CD4-positive, alpha-beta memory T cell (primary cell): ENCODE measurements around the gene TTC32. TPM values are rescaled to one million over a fixed set of nuclear protein-coding genes. Genes with fewer than 3 reads are reported as not detected.
A peak's percentile ranks its signal among the peaks of the same experiment; 100 is the strongest.

Experiments used
- CTCF ChIA-PET: fragments of 350-600 bp; sonication (Branson Sonifier 250); formaldehyde crosslinking; loops from one replicate; lab custom pipeline; 2021; ENCODE audit warnings: inconsistent platforms; ENCODE audit not compliant: partially characterized antibody; lab: Charles Lee
- POLR2A ChIA-PET: fragments of 350-600 bp; sonication (Branson Sonifier 250); formaldehyde crosslinking; loops from one replicate; lab custom pipeline; 2021; ENCODE audit not compliant: partially characterized antibody; lab: Charles Lee
- DNase-seq, 5 donors: peaks; one replicate each; pipeline versions ENCODE4 v3.0.0 to v3.0.0-alpha.2; 2020 to 2022; ENCODE audit warnings: mixed read lengths in 1 of 5
- H3K27ac ChIP-seq: one replicate; pipeline ENCODE4 v1.7.0; 2013; ENCODE audit warnings: low read depth, low read length
- H3K27me3 ChIP-seq: 2 replicates; pipeline ENCODE4 v1.7.0; 2013; ENCODE audit warnings: mild to moderate bottlenecking, low read length, moderate library complexity; ENCODE audit not compliant: insufficient read depth
- H3K36me3 ChIP-seq: 2 replicates; pipeline ENCODE4 v1.7.0; 2013; ENCODE audit warnings: mild to moderate bottlenecking, low read length, moderate library complexity; ENCODE audit not compliant: insufficient read depth
- H3K4me1 ChIP-seq: 2 replicates; pipeline ENCODE4 v1.7.0; 2013; ENCODE audit warnings: mild to moderate bottlenecking, low read length, moderate library complexity; ENCODE audit not compliant: insufficient read depth
- H3K4me3 ChIP-seq, 2 donors: one replicate each; pipeline ENCODE4 v1.7.0; 2013; ENCODE audit warnings: low read length in 2 of 2, mild to moderate bottlenecking in 1 of 2
- H3K9me3 ChIP-seq, 2 donors: one replicate each; pipeline ENCODE4 v1.7.0; 2013; ENCODE audit warnings: low read length in 2 of 2, control low read depth in 1 of 2; ENCODE audit not compliant: control insufficient read depth in 1 of 2
- H3K27ac Mint-ChIP-seq, 7 donors: one replicate each; pipeline ENCODE4 v1.8.0; 2020 to 2021; ENCODE audit warnings: mixed read lengths in 7 of 7, mild to moderate bottlenecking in 6 of 7, inconsistent platforms in 3 of 7, moderate library complexity in 3 of 7
- H3K27me3 Mint-ChIP-seq, 2 donors: one replicate each; pipeline ENCODE4 v1.8.0; 2020 to 2021; ENCODE audit warnings: mixed read lengths in 2 of 2
- H3K36me3 Mint-ChIP-seq, 2 donors: one replicate each; pipeline ENCODE4 v1.8.0; 2020 to 2021; ENCODE audit warnings: mixed read lengths in 2 of 2, inconsistent platforms in 1 of 2, mild to moderate bottlenecking in 1 of 2
- H3K4me1 Mint-ChIP-seq, 4 donors: one replicate each; pipeline ENCODE4 v1.8.0; 2020 to 2021; ENCODE audit warnings: mixed read lengths in 4 of 4, mild to moderate bottlenecking in 1 of 4
- H3K4me3 Mint-ChIP-seq, 8 donors: one replicate each; pipeline ENCODE4 v1.8.0; 2020 to 2021; ENCODE audit warnings: mixed read lengths in 8 of 8, mild to moderate bottlenecking in 7 of 8, moderate library complexity in 6 of 8, inconsistent platforms in 3 of 8
- H3K9me3 Mint-ChIP-seq, 8 donors: one replicate each; pipeline ENCODE4 v1.8.0; 2020 to 2021; ENCODE audit warnings: mixed read lengths in 8 of 8, mild to moderate bottlenecking in 5 of 8, inconsistent platforms in 3 of 8, moderate library complexity in 1 of 8
- intact Hi-C: fragments of 100-400 bp; cut with micrococcal nuclease; formaldehyde crosslinking; loops from one replicate; pipeline ENCODE4 v1.15.1; 2023
- polyA plus RNA-seq, 2 donors: library from polyadenylated mRNA; unstranded; fragments of 300-500 nt; fragmentation: Illumina TruSeq; gene quantifications; one replicate each; pipeline ENCODE4 v1.2.3, GENCODE V29; 2021
- total RNA-seq, 2 experiments: library from RNA; stranded (reverse); gene quantifications; one replicate each; pipeline ENCODE4 v1.2.3, GENCODE V29; 2021

The TTC32 gene
- total RNA-seq (10 to 100 TPM; 44.4 to 48.7 TPM), polyA plus RNA-seq (10 to 100 TPM; 24.3 to 34.2 TPM)

DNA sequence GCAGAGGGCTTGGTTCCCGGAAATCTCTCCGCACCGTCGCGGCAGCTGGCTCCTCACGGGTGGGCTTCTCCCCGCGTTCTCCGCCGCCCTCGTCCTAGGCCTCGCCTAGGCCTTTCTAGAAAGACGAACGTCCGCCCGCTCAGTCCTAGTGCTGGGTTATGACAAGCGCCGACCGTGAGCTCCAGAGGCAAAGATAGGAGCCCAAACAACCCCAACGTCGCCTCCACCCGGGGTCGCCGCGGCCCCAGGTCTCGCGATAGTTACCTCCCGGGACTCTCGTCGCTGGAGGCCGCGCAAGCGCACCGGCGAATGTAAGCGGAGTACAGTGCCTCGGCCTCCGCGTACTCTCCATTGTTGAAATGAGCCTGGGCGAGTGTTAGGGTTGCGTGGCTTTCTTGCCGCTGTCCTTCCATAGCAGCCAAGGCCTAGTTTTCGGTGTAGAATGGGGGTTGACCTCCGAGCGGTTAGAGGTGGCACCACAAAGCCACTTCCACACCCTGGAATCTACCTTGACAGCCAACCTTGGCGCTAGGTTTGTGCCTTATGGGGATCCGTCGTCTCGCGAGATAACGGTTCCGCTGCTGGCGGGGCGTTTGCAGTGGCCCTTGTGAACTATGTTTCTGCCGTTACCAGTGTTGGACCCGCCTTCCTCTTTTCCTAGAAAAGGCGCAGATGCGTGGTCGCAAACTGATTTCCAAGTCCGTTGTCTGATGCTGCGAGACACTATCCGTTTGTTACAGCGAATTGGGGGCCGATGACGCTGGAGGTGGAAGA is at the start of gene TTC32:
Gene TTC32, minus strand, starts transcription at position 542 of the 774 bp plus-strand sequence. Its CDS starts 129 bp downstream, at position 413.
- POLR2A ChIA-PET, result interaction anchor here (0.8 to 3.5 kb wide), 13 partner anchors 23 to 1342 kb away, joined by 3 to 34 read pairs (median 5); partner anchors contain the start of genes LAPTM4A, LDAH, RDH14 and RHOB
- no peaks in the 10 kb centered on the region for H3K27me3 Mint-ChIP-seq
- H3K27ac Mint-ChIP-seq, result peak within 1 kb of the TSS; percentile 87 to 100 (median 98)
- H3K27ac ChIP-seq, result peak within 1 kb of the TSS; percentile 92
- peaks cover 18 to 45% (median 29%) of the 10 kb centered on the region in 4 donors for H3K4me1 Mint-ChIP-seq
- H3K4me3 Mint-ChIP-seq, result peak within 1 kb of the TSS; percentile 92 to 99 (median 96)
- peaks cover 0 to 31% of the 10 kb centered on the region in 2 donors for H3K36me3 Mint-ChIP-seq
- H3K27me3 ChIP-seq, result no peaks in the 10 kb centered on the region
- H3K4me1 ChIP-seq, result peaks cover 37% of the 10 kb centered on the region
- H3K4me3 ChIP-seq, result peak within 1 kb of the TSS; percentile 59 to 63
- no peaks in the 10 kb centered on the region for H3K36me3 ChIP-seq
- intact Hi-C loops, result loop anchor here (1.0 to 2.0 kb wide), 7 partner anchors 33 to 1341 kb away; partner anchors contain the start of genes HS1BP3, LAPTM4A, RDH14 and WDR35
- DNase-seq, result peak; percentile 95 to 98 (median 97)
- peaks cover 0 to 6% (median 0%) of the 10 kb centered on the region in 8 donors for H3K9me3 Mint-ChIP-seq
- CTCF ChIA-PET, result no interaction called here
- no peaks in the 10 kb centered on the region for H3K9me3 ChIP-seq

DNA sequence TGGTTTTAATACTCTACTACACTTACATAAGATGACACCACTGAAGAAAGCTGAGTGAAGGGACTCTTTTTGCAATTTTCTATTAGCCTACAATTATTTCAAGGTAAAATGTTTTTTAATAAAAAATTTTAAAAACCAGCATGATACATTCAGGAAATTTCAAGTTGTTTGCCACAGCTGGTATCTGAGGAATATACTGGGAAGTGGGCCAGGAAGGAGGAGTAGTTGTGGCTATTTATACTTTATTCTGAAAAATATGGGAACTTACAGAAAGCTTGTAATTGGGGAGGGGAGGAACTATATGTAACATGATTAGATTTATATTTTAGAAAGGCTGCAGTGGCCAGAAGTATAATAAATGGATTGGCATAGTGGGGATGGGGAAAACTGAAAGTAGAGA is 47.3 kb upstream of the TTC32 start:
- Mint-ChIP-seq H3K9me3 (no peaks in the 10 kb centered on the region), H3K36me3 (peaks cover 17 to 28% of the 10 kb centered on the region in 2 donors), H3K27ac (no peak overlapping the region), H3K4me1 (no peaks in the 10 kb centered on the region), H3K4me3 (no peak overlapping the region), H3K27me3 (no peaks in the 10 kb centered on the region)
- Histone ChIP-seq H3K9me3 (no peaks in the 10 kb centered on the region), H3K36me3 (no peaks in the 10 kb centered on the region), H3K27me3 (no peaks in the 10 kb centered on the region), H3K4me1 (no peaks in the 10 kb centered on the region), H3K4me3 (no peak overlapping the region), H3K27ac (no peak overlapping the region)
- no peak for DNase-seq
- ChIA-PET POLR2A (no interaction called here), CTCF (no interaction called here)
- intact Hi-C loops, result no loop called here

DNA sequence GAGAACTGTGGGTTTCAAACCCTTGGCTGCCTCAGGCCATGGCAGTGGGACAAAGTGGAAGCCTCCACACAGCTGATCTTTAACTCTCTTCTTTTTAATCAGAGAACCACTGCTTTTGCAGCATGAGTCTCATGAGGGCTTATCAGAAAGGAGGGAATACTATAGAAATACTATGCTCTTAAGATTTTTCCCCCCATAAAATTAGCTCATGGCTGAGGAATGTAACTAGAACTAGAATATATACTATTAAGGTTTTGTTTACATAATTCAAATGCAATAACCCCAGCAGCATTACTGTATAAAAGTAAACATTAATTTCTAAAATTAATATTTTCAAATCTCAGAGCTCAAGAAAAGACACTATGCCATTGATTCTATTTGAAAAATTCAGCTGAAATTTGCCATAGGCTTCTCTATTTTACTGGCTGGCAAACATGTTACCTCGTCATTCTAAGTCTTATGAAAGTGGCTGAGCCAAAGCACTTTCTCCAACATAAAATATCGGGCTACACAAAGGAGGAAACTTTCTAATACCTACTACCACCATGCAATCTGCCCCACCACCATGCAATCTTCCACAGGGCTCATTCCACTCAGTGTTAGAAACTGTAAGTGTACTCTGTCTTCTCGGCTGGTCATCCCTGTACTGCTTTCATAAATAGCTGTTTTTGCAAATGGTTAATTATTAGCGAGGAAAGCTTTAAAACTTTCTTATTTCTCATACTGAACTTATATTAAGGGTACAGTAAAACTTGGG is 45.6 kb upstream of the TTC32 start:
- no peaks in the 10 kb centered on the region for H3K4me1 Mint-ChIP-seq
- H3K27me3 Mint-ChIP-seq, result no peaks in the 10 kb centered on the region
- ChIA-PET CTCF (interaction anchor here (1.1 to 1.2 kb wide), 2 partner anchors 9 to 32 kb away, joined by 3 to 11 read pairs; no protein-coding TSS in a partner anchor), POLR2A (no interaction called here)
- DNase-seq, result no peak
- Histone ChIP-seq H3K27me3 (no peaks in the 10 kb centered on the region), H3K9me3 (no peaks in the 10 kb centered on the region), H3K4me3 (no peak overlapping the region), H3K4me1 (no peaks in the 10 kb centered on the region), H3K36me3 (no peaks in the 10 kb centered on the region), H3K27ac (no peak overlapping the region)
- H3K27ac Mint-ChIP-seq, result no peak overlapping the region
- peaks cover 16 to 29% of the 10 kb centered on the region in 2 donors for H3K36me3 Mint-ChIP-seq
- no peaks in the 10 kb centered on the region for H3K9me3 Mint-ChIP-seq
- intact Hi-C loops, result no loop called here
- no peak overlapping the region for H3K4me3 Mint-ChIP-seq

DNA sequence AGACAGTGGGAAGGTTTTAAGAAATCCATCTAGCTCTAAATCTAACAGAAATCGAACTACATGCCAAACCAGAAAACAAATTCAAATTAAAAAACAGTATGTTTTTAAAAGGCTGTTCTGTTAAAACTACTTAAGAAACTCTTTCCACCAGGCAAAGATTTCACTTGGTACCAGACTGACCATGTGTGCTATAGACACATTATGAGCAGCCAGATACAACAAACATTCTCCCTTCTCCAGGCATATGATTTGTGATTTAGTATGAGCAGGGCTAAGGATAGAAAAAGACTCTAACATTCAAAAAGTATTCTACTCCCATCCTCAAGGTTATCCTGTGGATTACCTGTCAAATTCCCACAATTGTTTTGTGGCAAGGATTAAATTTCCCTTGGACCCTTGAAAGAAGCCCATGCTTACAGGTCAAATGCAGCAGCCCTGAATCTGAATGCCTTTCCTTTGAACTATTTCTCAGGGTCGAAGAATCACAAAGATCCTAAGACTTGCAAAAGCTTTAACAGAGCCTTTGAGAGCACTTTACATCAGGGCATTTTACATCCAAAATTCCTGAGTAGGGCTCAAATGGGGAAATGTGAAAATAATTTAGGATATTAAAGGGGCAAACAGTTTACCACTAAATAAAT is 42.5 kb upstream of the TTC32 start:
- H3K27me3 Mint-ChIP-seq, result no peaks in the 10 kb centered on the region
- POLR2A ChIA-PET, result no interaction called here
- no peak for DNase-seq
- Histone ChIP-seq H3K4me1 (no peaks in the 10 kb centered on the region), H3K9me3 (no peaks in the 10 kb centered on the region), H3K27ac (no peak overlapping the region), H3K27me3 (no peaks in the 10 kb centered on the region), H3K36me3 (no peaks in the 10 kb centered on the region), H3K4me3 (no peak overlapping the region)
- intact Hi-C loops, result no loop called here
- CTCF ChIA-PET, result no interaction called here
- H3K36me3 Mint-ChIP-seq, result peaks cover 17 to 30% of the 10 kb centered on the region in 2 donors
- H3K4me3 Mint-ChIP-seq, result no peak overlapping the region
- no peaks in the 10 kb centered on the region for H3K4me1 Mint-ChIP-seq
- H3K9me3 Mint-ChIP-seq, result no peaks in the 10 kb centered on the region
- H3K27ac Mint-ChIP-seq, result no peak overlapping the region

DNA sequence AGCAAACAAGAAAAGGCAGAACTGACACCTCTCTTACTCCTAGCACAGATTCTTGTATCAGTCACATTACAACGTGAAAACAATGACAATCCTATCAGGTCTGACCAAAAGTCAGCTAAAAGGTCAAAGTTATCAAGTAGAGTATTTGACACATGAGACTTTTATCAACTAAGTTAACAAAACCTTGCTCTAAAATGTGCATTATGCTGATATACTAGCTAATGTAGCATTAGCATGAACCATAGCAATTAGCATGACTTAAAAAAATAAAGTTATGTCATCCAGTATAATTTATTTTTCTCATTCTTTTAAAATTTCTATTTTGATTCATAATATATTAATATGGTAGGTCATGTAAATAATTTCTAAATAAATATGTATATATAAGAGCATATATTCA is 41.4 kb upstream of the TTC32 start:
- no peaks in the 10 kb centered on the region for H3K4me1 Mint-ChIP-seq
- H3K27me3 ChIP-seq, result no peaks in the 10 kb centered on the region
- no peaks in the 10 kb centered on the region for H3K9me3 Mint-ChIP-seq
- H3K27ac ChIP-seq, result no peak overlapping the region
- intact Hi-C loops, result no loop called here
- POLR2A ChIA-PET, result no interaction called here
- H3K4me3 Mint-ChIP-seq, result no peak overlapping the region
- no peaks in the 10 kb centered on the region for H3K36me3 ChIP-seq
- no peak overlapping the region for H3K27ac Mint-ChIP-seq
- no peak overlapping the region for H3K4me3 ChIP-seq
- no peak for DNase-seq
- peaks cover 20 to 25% of the 10 kb centered on the region in 2 donors for H3K36me3 Mint-ChIP-seq
- no peaks in the 10 kb centered on the region for H3K27me3 Mint-ChIP-seq
- no peaks in the 10 kb centered on the region for H3K4me1 ChIP-seq
- no peaks in the 10 kb centered on the region for H3K9me3 ChIP-seq
- CTCF ChIA-PET, result interaction anchor here (0.8 kb wide), 1 partner anchor 105 kb away, joined by 3 read pairs; no protein-coding TSS in a partner anchor

DNA sequence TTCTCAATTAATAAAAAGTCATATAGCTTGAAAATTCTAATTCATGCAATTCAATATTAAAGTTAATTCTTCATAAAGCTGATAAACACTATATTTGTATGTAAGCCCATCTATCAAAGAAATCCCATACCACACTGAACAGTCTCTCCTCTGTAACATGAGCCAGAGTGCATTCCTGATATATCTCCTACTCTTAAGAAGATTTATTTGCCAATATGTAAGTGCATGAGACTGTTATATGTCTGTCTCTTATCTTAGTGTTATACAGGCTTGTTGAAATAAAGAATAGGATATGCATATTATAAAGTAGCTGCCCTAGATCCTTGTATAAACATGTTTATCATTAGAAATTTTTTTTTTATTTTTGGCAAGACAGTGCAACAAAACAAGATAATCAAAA is 40.4 kb upstream of the TTC32 start:
- H3K4me3 Mint-ChIP-seq, result no peak overlapping the region
- no peaks in the 10 kb centered on the region for H3K9me3 ChIP-seq
- no peaks in the 10 kb centered on the region for H3K4me1 ChIP-seq
- no peak overlapping the region for H3K27ac Mint-ChIP-seq
- ChIA-PET POLR2A (no interaction called here), CTCF (interaction anchor here (0.8 kb wide), 1 partner anchor 106 kb away, joined by 3 read pairs; no protein-coding TSS in a partner anchor)
- H3K36me3 ChIP-seq, result peaks cover 4% of the 10 kb centered on the region
- intact Hi-C loops, result no loop called here
- DNase-seq, result no peak
- H3K27me3 Mint-ChIP-seq, result no peaks in the 10 kb centered on the region
- no peak overlapping the region for H3K27ac ChIP-seq
- no peaks in the 10 kb centered on the region for H3K27me3 ChIP-seq
- no peak overlapping the region for H3K4me3 ChIP-seq
- peaks cover 25 to 34% of the 10 kb centered on the region in 2 donors for H3K36me3 Mint-ChIP-seq
- no peaks in the 10 kb centered on the region for H3K4me1 Mint-ChIP-seq
- no peaks in the 10 kb centered on the region for H3K9me3 Mint-ChIP-seq

DNA sequence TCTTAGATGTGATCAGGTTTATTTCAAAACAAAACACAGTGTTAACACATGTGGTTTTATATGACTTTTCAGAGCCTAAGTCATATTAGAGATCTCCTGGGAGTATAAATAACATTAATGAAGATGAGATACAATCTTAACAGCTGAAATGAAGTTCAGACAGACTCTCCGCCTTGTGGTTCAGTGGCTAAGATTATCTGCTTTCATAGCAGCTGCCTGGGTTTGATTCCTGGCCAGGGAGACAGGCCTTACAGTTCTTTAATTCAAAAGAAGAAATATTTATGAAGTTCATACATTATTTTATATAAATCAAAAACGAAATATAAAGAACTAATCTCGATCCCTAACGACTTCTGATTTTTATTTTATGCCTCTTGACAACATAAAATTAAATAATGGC is 35.2 kb upstream of the TTC32 start:
- Mint-ChIP-seq H3K27me3 (no peaks in the 10 kb centered on the region), H3K36me3 (peaks cover 35 to 54% of the 10 kb centered on the region in 2 donors), H3K4me1 (no peaks in the 10 kb centered on the region), H3K4me3 (no peak overlapping the region), H3K9me3 (no peaks in the 10 kb centered on the region), H3K27ac (no peak overlapping the region)
- H3K4me3 ChIP-seq, result no peak overlapping the region
- H3K4me1 ChIP-seq, result no peaks in the 10 kb centered on the region
- H3K9me3 ChIP-seq, result no peaks in the 10 kb centered on the region
- peaks cover 10% of the 10 kb centered on the region for H3K36me3 ChIP-seq
- ChIA-PET POLR2A (no interaction called here), CTCF (no interaction called here)
- H3K27me3 ChIP-seq, result no peaks in the 10 kb centered on the region
- DNase-seq, result no peak
- intact Hi-C loops, result no loop called here
- no peak overlapping the region for H3K27ac ChIP-seq
